Esophagus muscularis mucosa (tissue), 4 donors: Measurements from ENCODE around the gene SLC2A10. TPM values are rescaled to one million over a fixed set of nuclear protein-coding genes. Genes with fewer than 3 reads are reported as not detected.

Source experiments
- DNase-seq: peaks from one replicate; pipeline ENCODE4 v3.0.0-alpha.2; 2017; ENCODE audit errors: extremely low spot score
- H3K27ac ChIP-seq, 4 donors: fragments of 200-600 bp; sonication (generic); replicated peaks in 1 of 4; 1 replicate in 3 of 4; 2 replicates in 1 of 4; pipeline ENCODE4 v1.5.1; 2016 to 2019; ENCODE audit warnings: mild to moderate bottlenecking in 1 of 4
- H3K27me3 ChIP-seq, 4 donors: fragments of 200-600 bp; sonication (generic); one replicate each; pipeline versions ENCODE4 v1.5.1 to v1.6.0; 2016 to 2019
- H3K36me3 ChIP-seq, 4 donors: fragments of 200-600 bp; sonication (generic); one replicate each; pipeline ENCODE4 v1.5.1; 2016 to 2019
- H3K4me1 ChIP-seq, 4 donors: fragments of 200-600 bp; sonication (generic); one replicate each; pipeline ENCODE4 v1.5.1; 2016 to 2019
- H3K4me3 ChIP-seq, 4 donors: fragments of 200-600 bp; sonication (generic); 1 replicate in 2 of 4; 2 replicates in 2 of 4; pipeline ENCODE4 v1.5.1; 2016 to 2019; ENCODE audit warnings: mild to moderate bottlenecking in 4 of 4, moderate library complexity in 1 of 4
- H3K9me3 ChIP-seq, 4 donors: fragments of 200-600 bp; sonication (generic); 1 replicate in 3 of 4; 2 replicates in 1 of 4; pipeline ENCODE4 v1.5.1; 2016 to 2019
- EP300 ChIP-seq: sonication (generic); formaldehyde crosslinking; IDR thresholded peaks from one replicate; pipeline ENCODE4 v1.6.1; 2017; ENCODE audit warnings: antibody characterized with exemption
- POLR2A ChIP-seq: fragments of 450-650 bp; IDR thresholded peaks from one replicate; pipeline ENCODE4 v1.6.1; 2017; ENCODE audit warnings: antibody characterized with exemption, moderate library complexity, mild to moderate bottlenecking, low read depth
- POLR2AphosphoS5 ChIP-seq, 2 donors: sonication (generic); formaldehyde crosslinking; IDR thresholded peaks; one replicate each; pipeline ENCODE4 v1.6.1; 2017; ENCODE audit warnings: antibody characterized with exemption in 2 of 2
- WGBS: methylation state at CpG from one replicate; pipeline ENCODE4 v1.1.5; 2018; 5-methylcytosine and 5-hydroxymethylcytosine counted together
- intact Hi-C: fragments of 100-400 bp; cut with DNase I; formaldehyde crosslinking; loops from one replicate; pipeline ENCODE4 v1.15.1; 2023
- total RNA-seq, 4 donors: library from RNA; depleted of rRNA; stranded (reverse); fragments of >200 nt; gene quantifications; one replicate each; pipeline versions ENCODE4 v1.1.0 to v1.2.1, GENCODE V29; 2016
- TF ChIP-seq, protein P1 (sequence below), 3 experiments: fragments of 200-600 bp in 2 of 3; fragments of 450-650 bp in 1 of 3; sonication (generic) in 2 of 3; IDR thresholded peaks; one replicate each; pipeline ENCODE4 v1.5.1; 2017 to 2019; ENCODE audit warnings: antibody characterized with exemption in 3 of 3, mild to moderate bottlenecking in 2 of 3, moderate library complexity in 1 of 3

SLC2A10 gene
- total RNA-seq, 4 donors from 2014 or later = 9.6 to 27.0 (median 15.3) TPM

DNA sequence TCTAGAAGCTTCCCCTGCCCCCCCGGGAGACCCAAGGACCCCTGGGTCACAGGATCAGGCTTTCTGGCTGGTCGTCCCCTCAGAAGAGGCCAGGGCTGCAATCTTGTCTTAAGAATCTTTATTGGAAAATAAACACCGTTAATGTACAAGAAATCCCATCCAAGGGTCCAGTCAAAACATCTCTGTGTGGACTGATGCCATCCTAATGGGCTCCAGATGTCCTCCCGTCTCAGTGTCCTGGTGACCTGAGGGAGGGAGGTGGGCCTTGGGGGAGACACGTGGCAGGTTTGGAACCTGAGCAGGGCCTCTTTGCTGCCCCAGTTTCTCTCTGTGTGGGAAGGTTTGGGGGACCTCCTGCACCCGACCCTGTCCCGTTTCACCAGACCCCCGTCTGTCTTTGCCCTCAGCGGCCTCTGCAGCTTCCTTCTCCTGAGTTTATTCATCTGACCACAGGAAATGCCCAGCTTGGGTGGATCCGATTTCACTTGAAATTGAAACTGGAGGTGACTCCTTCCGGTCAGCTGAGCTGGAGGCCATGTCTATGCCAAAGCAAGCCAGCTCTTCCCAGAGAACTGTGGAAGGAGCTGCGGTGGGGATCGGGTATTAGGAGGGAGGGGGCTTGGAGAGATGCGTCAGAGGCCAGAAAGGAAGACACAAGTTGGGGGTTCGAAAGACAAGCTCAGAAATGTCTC is 75.1 kb downstream of the SLC2A10 start:
- intact Hi-C loops = no loop called here
- H3K9me3 ChIP-seq = no peaks in the 10 kb centered on the region
- TF ChIP-seq POLR2A = no peak
- TF ChIP-seq, protein P1, sequence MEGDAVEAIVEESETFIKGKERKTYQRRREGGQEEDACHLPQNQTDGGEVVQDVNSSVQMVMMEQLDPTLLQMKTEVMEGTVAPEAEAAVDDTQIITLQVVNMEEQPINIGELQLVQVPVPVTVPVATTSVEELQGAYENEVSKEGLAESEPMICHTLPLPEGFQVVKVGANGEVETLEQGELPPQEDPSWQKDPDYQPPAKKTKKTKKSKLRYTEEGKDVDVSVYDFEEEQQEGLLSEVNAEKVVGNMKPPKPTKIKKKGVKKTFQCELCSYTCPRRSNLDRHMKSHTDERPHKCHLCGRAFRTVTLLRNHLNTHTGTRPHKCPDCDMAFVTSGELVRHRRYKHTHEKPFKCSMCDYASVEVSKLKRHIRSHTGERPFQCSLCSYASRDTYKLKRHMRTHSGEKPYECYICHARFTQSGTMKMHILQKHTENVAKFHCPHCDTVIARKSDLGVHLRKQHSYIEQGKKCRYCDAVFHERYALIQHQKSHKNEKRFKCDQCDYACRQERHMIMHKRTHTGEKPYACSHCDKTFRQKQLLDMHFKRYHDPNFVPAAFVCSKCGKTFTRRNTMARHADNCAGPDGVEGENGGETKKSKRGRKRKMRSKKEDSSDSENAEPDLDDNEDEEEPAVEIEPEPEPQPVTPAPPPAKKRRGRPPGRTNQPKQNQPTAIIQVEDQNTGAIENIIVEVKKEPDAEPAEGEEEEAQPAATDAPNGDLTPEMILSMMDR (IDR thresholded peaks at IDR 0.05) = no peak
- TF ChIP-seq POLR2AphosphoS5 (IDR thresholded peaks at IDR 0.05) = no peak
- no peak for TF ChIP-seq EP300
- H3K36me3 ChIP-seq = no peaks in the 10 kb centered on the region
- WGBS = 49% methylated on average over 13 of the region's 15 CpGs
- H3K27ac ChIP-seq = no peak overlapping the region
- no peak overlapping the region for H3K4me3 ChIP-seq
- no peak for DNase-seq
- peaks cover 0 to 36% (median 0%) of the 10 kb centered on the region in 4 donors for H3K27me3 ChIP-seq
- peaks cover 0 to 5% (median 4%) of the 10 kb centered on the region in 4 donors for H3K4me1 ChIP-seq

Other genes with a start within 250 kb of the SLC2A10 start
- 1 to 10 TPM in 1 of 4 donors, under 1 TPM in 3; 0.50 to 2.5 (median 0.95) TPM for gene ZNF334, start 196.1 kb upstream of the SLC2A10 start, total RNA-seq
- gene OCSTAMP, start 159.0 kb upstream of the SLC2A10 start, total RNA-seq = not detected
- under 1 TPM; 0.42 to 0.66 (median 0.61) TPM for gene SLC13A3, start 58.2 kb upstream of the SLC2A10 start, total RNA-seq
- 10 to 100 TPM; 19.9 to 22.2 (median 21.0) TPM for gene TP53RK, start 20.2 kb upstream of the SLC2A10 start, total RNA-seq
- gene EYA2, start 185.2 kb downstream of the SLC2A10 start, total RNA-seq = 1 to 10 TPM; 1.2 to 5.9 (median 4.2) TPM